Measurements from ENCODE around the gene GSTM3. TPM values are rescaled to one million over a fixed set of nuclear protein-coding genes. Genes with fewer than 3 reads are reported as not detected.

The GSTM3 gene
- total RNA-seq, 1 experiment from 2014 or later: 110 TPM

DNA sequence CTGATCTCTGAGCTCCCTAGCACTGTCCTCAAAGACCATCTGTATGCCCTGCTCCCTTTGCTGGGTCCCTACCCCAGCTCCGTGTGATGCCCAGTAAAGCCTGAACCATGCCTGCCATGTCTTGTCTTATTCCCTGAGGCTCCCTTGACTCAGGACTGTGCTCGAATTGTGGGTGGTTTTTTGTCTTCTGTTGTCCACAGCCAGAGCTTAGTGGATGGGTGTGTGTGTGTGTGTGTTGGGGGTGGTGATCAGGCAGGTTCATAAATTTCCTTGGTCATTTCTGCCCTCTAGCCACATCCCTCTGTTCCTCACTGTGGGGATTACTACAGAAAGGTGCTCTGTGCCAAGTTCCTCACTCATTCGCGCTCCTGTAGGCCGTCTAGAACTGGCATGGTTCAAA, 23.1 kb downstream of the GSTM3 start:
- no TSS peak for BruUV-seq (replicated peaks)
- intact Hi-C loops (cut with micrococcal nuclease; ENCODE audit: unreplicated experiment): loop anchor here (5.0 kb wide), 1 partner anchor 60 kb away; the partner anchor contains the start of gene GSTM4
- peaks cover 25% of the 10 kb centered on the region for H3F3A ChIP-seq (ENCODE audit: insufficient read depth, low read depth)
- no peaks in the 10 kb centered on the region for H3K9me2 ChIP-seq (ENCODE audit: insufficient read depth)
- H3K9me3 ChIP-seq (ENCODE audit: insufficient read depth, low read depth): peaks cover 14% of the 10 kb centered on the region
- H4K20me1 ChIP-seq (ENCODE audit: insufficient read depth): no peaks in the 10 kb centered on the region
- POLR2A ChIA-PET (ENCODE audit: unreplicated experiment): no interaction called here
- H3K27me3 ChIP-seq (ENCODE audit: insufficient read depth, low read depth): no peaks in the 10 kb centered on the region
- H3K4me2 ChIP-seq: no peak overlapping the region
- no peaks in the 10 kb centered on the region for H3K36me3 ChIP-seq (ENCODE audit: low read depth)
- H3K79me2 ChIP-seq (ENCODE audit: low read depth): no peaks in the 10 kb centered on the region
- peaks cover 53% of the 10 kb centered on the region for H3K4me1 ChIP-seq (replicated peaks; ENCODE audit: insufficient read depth)
- H3K4me3 ChIP-seq: no peak overlapping the region
- CTCF ChIA-PET: interaction anchor here (0.6 kb wide), 1 partner anchor 63 kb away, joined by 3 read pairs; no protein-coding TSS in a partner anchor
- H2AFZ ChIP-seq: no peak overlapping the region
- peak overlapping the region; percentile 92; the same call in 1 of the 2 replicates for H3K27ac ChIP-seq
- TF ChIP-seq, protein P1, sequence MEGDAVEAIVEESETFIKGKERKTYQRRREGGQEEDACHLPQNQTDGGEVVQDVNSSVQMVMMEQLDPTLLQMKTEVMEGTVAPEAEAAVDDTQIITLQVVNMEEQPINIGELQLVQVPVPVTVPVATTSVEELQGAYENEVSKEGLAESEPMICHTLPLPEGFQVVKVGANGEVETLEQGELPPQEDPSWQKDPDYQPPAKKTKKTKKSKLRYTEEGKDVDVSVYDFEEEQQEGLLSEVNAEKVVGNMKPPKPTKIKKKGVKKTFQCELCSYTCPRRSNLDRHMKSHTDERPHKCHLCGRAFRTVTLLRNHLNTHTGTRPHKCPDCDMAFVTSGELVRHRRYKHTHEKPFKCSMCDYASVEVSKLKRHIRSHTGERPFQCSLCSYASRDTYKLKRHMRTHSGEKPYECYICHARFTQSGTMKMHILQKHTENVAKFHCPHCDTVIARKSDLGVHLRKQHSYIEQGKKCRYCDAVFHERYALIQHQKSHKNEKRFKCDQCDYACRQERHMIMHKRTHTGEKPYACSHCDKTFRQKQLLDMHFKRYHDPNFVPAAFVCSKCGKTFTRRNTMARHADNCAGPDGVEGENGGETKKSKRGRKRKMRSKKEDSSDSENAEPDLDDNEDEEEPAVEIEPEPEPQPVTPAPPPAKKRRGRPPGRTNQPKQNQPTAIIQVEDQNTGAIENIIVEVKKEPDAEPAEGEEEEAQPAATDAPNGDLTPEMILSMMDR (conservative IDR thresholded peaks at IDR 0.05): no peak
- TF ChIP-seq EZH2 (IDR thresholded peaks at IDR 0.05; ENCODE audit: low read depth): no peak
- DNase-seq: no peak

DNA sequence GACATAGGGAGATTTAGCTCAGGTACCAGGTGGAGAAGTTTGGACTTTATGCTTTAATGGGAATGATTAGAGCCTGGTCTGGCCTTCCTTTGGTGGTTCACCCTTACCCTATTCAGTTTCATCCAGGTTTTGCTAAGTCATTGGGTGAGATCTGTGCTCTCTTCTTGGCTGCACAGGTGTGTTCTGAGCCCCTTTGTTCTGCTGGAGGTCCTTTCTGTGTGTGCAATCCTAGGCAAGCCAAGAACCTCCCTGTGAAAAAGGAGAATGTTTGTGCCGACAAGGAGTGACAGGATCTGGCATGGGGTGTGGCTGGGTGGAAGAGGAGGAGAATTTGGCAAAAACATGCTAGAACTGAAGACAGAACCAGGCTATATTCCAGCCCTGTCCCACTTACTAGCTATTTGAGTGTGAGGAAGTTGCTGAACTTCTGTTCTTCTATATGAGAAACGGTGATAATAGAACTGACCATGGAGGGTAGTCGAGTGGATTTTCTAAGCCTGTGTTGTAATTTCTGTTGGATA, 24.2 kb downstream of the GSTM3 start:
- Histone ChIP-seq H3F3A (ENCODE audit: insufficient read depth, low read depth) (peaks cover 25% of the 10 kb centered on the region), H4K20me1 (ENCODE audit: insufficient read depth) (no peaks in the 10 kb centered on the region), H3K4me2 (peak overlapping the region; percentile 15; the same call in 1 of the 2 replicates), H3K4me3 (no peak overlapping the region), H3K79me2 (ENCODE audit: low read depth) (no peaks in the 10 kb centered on the region), H3K4me1 (replicated peaks; ENCODE audit: insufficient read depth) (peaks cover 52% of the 10 kb centered on the region), H3K9me3 (ENCODE audit: insufficient read depth, low read depth) (peaks cover 5% of the 10 kb centered on the region), H3K9me2 (ENCODE audit: insufficient read depth) (no peaks in the 10 kb centered on the region), H3K27ac (peak overlapping the region; percentile 24; the same call in 1 of the 2 replicates), H3K27me3 (ENCODE audit: insufficient read depth, low read depth) (no peaks in the 10 kb centered on the region), H3K36me3 (ENCODE audit: low read depth) (no peaks in the 10 kb centered on the region), H2AFZ (no peak overlapping the region)
- ChIA-PET CTCF (interaction anchor here (0.7 kb wide), 1 partner anchor 47 kb away, joined by 5 read pairs; no protein-coding TSS in a partner anchor), POLR2A (ENCODE audit: unreplicated experiment) (no interaction called here)
- peak in 1 of 2 experiments; percentile 35 for DNase-seq
- TF ChIP-seq, protein P1 (conservative IDR thresholded peaks at IDR 0.05): no peak
- no peak for TF ChIP-seq EZH2 (IDR thresholded peaks at IDR 0.05; ENCODE audit: low read depth)
- intact Hi-C loops (cut with micrococcal nuclease; ENCODE audit: unreplicated experiment): loop anchor here (5.0 kb wide), 1 partner anchor 59 kb away; the partner anchor contains the start of gene GSTM4
- no TSS peak for BruUV-seq (replicated peaks)

DNA sequence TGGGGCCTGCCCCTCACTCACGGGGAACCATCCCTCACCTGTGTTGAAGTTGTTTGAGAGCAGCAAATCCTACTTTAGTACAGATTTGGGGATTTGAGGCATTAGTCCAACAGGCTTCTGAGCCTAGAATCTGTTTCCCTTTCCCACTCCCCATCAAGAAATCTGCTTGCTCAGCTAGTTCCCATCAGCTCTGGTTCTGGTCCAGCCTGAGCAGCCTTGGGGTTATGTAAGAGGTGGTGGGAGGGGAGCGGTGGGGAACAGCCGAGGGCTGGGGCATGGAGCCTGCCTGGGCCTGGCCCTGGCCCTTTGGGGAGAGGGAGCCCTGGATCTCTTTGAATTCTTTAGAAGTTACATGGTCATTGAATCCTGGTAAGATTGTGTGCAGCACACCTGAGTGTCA, 24.7 kb downstream of the GSTM3 start:
- H3F3A ChIP-seq (ENCODE audit: insufficient read depth, low read depth): peaks cover 23% of the 10 kb centered on the region
- no peak for TF ChIP-seq EZH2 (IDR thresholded peaks at IDR 0.05; ENCODE audit: low read depth)
- TF ChIP-seq, protein P1 (conservative IDR thresholded peaks at IDR 0.05): no peak
- no peaks in the 10 kb centered on the region for H3K79me2 ChIP-seq (ENCODE audit: low read depth)
- peaks cover 4% of the 10 kb centered on the region; the same call in 1 of the 2 replicates for H3K9me3 ChIP-seq (ENCODE audit: insufficient read depth, low read depth)
- H3K4me2 ChIP-seq: no peak overlapping the region
- H3K27me3 ChIP-seq (ENCODE audit: insufficient read depth, low read depth): no peaks in the 10 kb centered on the region
- no peak overlapping the region for H2AFZ ChIP-seq
- no peak for DNase-seq
- H4K20me1 ChIP-seq (ENCODE audit: insufficient read depth): no peaks in the 10 kb centered on the region
- ChIA-PET POLR2A (ENCODE audit: unreplicated experiment) (interaction anchor here (0.8 kb wide), 1 partner anchor 12 kb away, joined by 5 read pairs; no protein-coding TSS in a partner anchor), CTCF (no interaction called here)
- peaks cover 47% of the 10 kb centered on the region for H3K4me1 ChIP-seq (replicated peaks; ENCODE audit: insufficient read depth)
- no peaks in the 10 kb centered on the region for H3K36me3 ChIP-seq (ENCODE audit: low read depth)
- intact Hi-C loops (cut with micrococcal nuclease; ENCODE audit: unreplicated experiment): loop anchor here (5.0 kb wide), 1 partner anchor 59 kb away; the partner anchor contains the start of gene GSTM4
- no peaks in the 10 kb centered on the region for H3K9me2 ChIP-seq (ENCODE audit: insufficient read depth)
- H3K27ac ChIP-seq: peak overlapping the region; percentile 24; the same call in 1 of the 2 replicates
- H3K4me3 ChIP-seq: no peak overlapping the region
- BruUV-seq (replicated peaks): no TSS peak

Data from PC-9 (cell line).